K562 (cell line): ENCODE data around the gene MAST4. TPM values are rescaled to one million over a fixed set of nuclear protein-coding genes. Genes with fewer than 3 reads are reported as not detected.

Experiments used
- ATAC-seq: fragments of 200-7000 bp; cut with Tn5 transposase; 3 replicates; pipeline ENCODE4 v1.9.1; 2020; ENCODE audit warnings: moderate library complexity
- BruUV-seq: library from RNA; stranded (reverse); fragments of 400-500 nt; replicated peaks from 2 replicates; lab custom pipeline; 2021; lab: Mats Ljungman, UMichigan
- CTCF ChIA-PET: fragments of 300-600 bp; formaldehyde crosslinking; extraction: SDS; loops from one replicate; lab custom pipeline; 2021; ENCODE audit warnings: low intra/inter-chr PET ratio; lab: Yijun Ruan, JAX
- POLR2A ChIA-PET: fragments of 300-600, 350-650 bp; sonication (Branson Sonifier 250); formaldehyde crosslinking; extraction: SDS; loops from one replicate; lab custom pipeline; 2021; ENCODE audit warnings: antibody characterized with exemption, inconsistent platforms; lab: Yijun Ruan, JAX
- DNase-seq, 4 experiments: peaks; one replicate each; pipeline versions ENCODE4 v3.0.0 to v3.0.0-alpha.2; 2011 to 2018; ENCODE audit warnings: low spot score in 3 of 4, mixed read lengths in 3 of 4; ENCODE audit errors: extremely low read depth in 1 of 4
- FAIRE-seq: peaks from 2 replicates; lab custom pipeline; 2011; peaks lifted over from hg19 to GRCh38; lab: Jason Lieb, UNC
- H2AFZ ChIP-seq: 2 replicates; pipeline ENCODE4 v1.6.0; 2011; ENCODE audit warnings: low read depth, low read length, control low read depth, inconsistent platforms
- H3K27ac ChIP-seq: fragments of 200-600 bp; 3 replicates; pipeline ENCODE4 v1.8.0; 2011; ENCODE audit warnings: low read depth, mild to moderate bottlenecking, control low read depth, inconsistent platforms, low read length, moderate library complexity, mixed read lengths; ENCODE audit errors: extremely low read depth
- H3K27me3 ChIP-seq, 2 experiments: fragments of 300-600 bp in 1 of 2; 2 replicates in 1 of 2; 3 replicates in 1 of 2; pipeline versions ENCODE4 v1.6.0 to v1.8.0; 2011; ENCODE audit warnings: inconsistent platforms in 2 of 2, low read length in 2 of 2, mild to moderate bottlenecking in 1 of 2, mixed read lengths in 1 of 2, moderate library complexity in 1 of 2; ENCODE audit not compliant: control insufficient read depth in 2 of 2, insufficient read depth in 2 of 2
- H3K36me3 ChIP-seq: fragments of 300-600 bp; 3 replicates; pipeline ENCODE4 v1.8.0; 2011; ENCODE audit warnings: mild to moderate bottlenecking, low read length, inconsistent platforms; ENCODE audit not compliant: control insufficient read depth, insufficient read depth
- H3K4me1 ChIP-seq, 2 experiments: fragments of 200-600 bp in 1 of 2; replicated peaks in 1 of 2; 2 replicates in 1 of 2; 3 replicates in 1 of 2; pipeline versions ENCODE4 v1.5.1 to v1.8.0; 2011; ENCODE audit warnings: inconsistent platforms in 2 of 2, low read length in 2 of 2, mild to moderate bottlenecking in 1 of 2, mixed read lengths in 1 of 2, moderate library complexity in 1 of 2; ENCODE audit not compliant: control insufficient read depth in 2 of 2, insufficient read depth in 2 of 2
- H3K4me2 ChIP-seq: 2 replicates; pipeline ENCODE4 v1.6.1; 2011; ENCODE audit warnings: low read length, control low read depth, inconsistent platforms, mixed read lengths; ENCODE audit not compliant: insufficient read depth
- H3K4me3 ChIP-seq: fragments of 200-600 bp; sonication (generic), shearing (Covaris generic); 2 replicates; pipeline ENCODE4 v1.5.1; 2016; ENCODE audit warnings: control low read depth, inconsistent platforms
- H3K79me2 ChIP-seq: fragments of 200-600 bp; 3 replicates; pipeline ENCODE4 v1.8.0; 2011; ENCODE audit warnings: low read length, inconsistent platforms; ENCODE audit not compliant: control insufficient read depth, insufficient read depth
- H3K9ac ChIP-seq, 2 experiments: 2 replicates each; pipeline versions ENCODE4 v1.6.0 to v1.6.1; 2011; ENCODE audit warnings: low read depth in 2 of 2, low read length in 2 of 2, control low read depth in 1 of 2, inconsistent platforms in 1 of 2, mild to moderate bottlenecking in 1 of 2, mixed read lengths in 1 of 2; ENCODE audit not compliant: insufficient read depth in 1 of 2
- H3K9me1 ChIP-seq: one replicate; pipeline ENCODE4 v1.6.0; 2011; ENCODE audit warnings: inconsistent platforms, mild to moderate bottlenecking, low read length, moderate library complexity; ENCODE audit not compliant: control insufficient read depth, insufficient read depth
- H3K9me3 ChIP-seq: replicated peaks from 2 replicates; pipeline ENCODE4 v1.5.1; 2011; ENCODE audit warnings: low read depth, low read length, inconsistent platforms; ENCODE audit not compliant: control insufficient read depth, insufficient read depth
- H4K20me1 ChIP-seq: replicated peaks from 2 replicates; pipeline ENCODE4 v1.6.1; 2011; ENCODE audit warnings: low read length, inconsistent platforms, mixed read lengths; ENCODE audit not compliant: control insufficient read depth, insufficient read depth
- CCNT2 ChIP-seq: IDR thresholded peaks from 2 replicates; pipeline ENCODE4 v1.6.1; 2011; ENCODE audit warnings: borderline replicate concordance, low read depth, mild to moderate bottlenecking, moderate library complexity, mixed read lengths, low read length; ENCODE audit not compliant: insufficient read length; ENCODE audit errors: extremely low read depth
- DIDO1 ChIP-seq: fragments of 450-650 bp; IDR thresholded peaks from 2 replicates; pipeline ENCODE4 v1.6.1; 2016; ENCODE audit warnings: low read depth, missing biosample characterization, missing genetic modification characterization
- HCFC1 ChIP-seq: IDR thresholded peaks from 2 replicates; pipeline ENCODE4 v1.6.1; 2012; ENCODE audit warnings: low read depth, low read length, improper control_type of control experiment
- KAT7 ChIP-seq: sonication (generic); formaldehyde crosslinking; IDR thresholded peaks from 2 replicates; pipeline ENCODE4 v1.8.0; 2022; ENCODE audit warnings: missing genetic modification reagents, mild to moderate bottlenecking, borderline replicate concordance
- MNT ChIP-seq, 2 experiments: fragments of 450-650 bp; conservative IDR thresholded peaks; 2 replicates each; pipeline ENCODE4 v1.6.1; 2017; ENCODE audit warnings: mild to moderate bottlenecking in 2 of 2, moderate library complexity in 2 of 2
- NR2F6 ChIP-seq: fragments of 450-650 bp; formaldehyde crosslinking; IDR thresholded peaks from 2 replicates; pipeline ENCODE4 v1.4.0; 2020; ENCODE audit warnings: mild to moderate bottlenecking
- POLR2H ChIP-seq: IDR thresholded peaks from 2 replicates; pipeline ENCODE4 v1.6.1; 2016; ENCODE audit warnings: missing genetic modification characterization, low read depth, mild to moderate bottlenecking, control low read depth, missing compliant biosample characterization, moderate library complexity
- RFX1 ChIP-seq: fragments of 450-650 bp; IDR thresholded peaks from 2 replicates; pipeline ENCODE4 v1.6.1; 2016; ENCODE audit warnings: mild to moderate bottlenecking, moderate library complexity
- SNAPC5 ChIP-seq: fragments of 250-450 bp; sonication (Bioruptor Pico); IDR thresholded peaks from 2 replicates; pipeline ENCODE4 v1.8.0; 2021; ENCODE audit warnings: moderate library complexity, mild to moderate bottlenecking, inconsistent platforms
- TARDBP ChIP-seq: fragments of 450-650 bp; IDR thresholded peaks from 2 replicates; pipeline ENCODE4 v1.6.1; 2016
- ZKSCAN3 ChIP-seq: fragments of 250-450 bp; sonication (Bioruptor Pico); IDR thresholded peaks from 2 replicates; pipeline ENCODE4 v1.4.0; 2020
- whole genome bisulfite sequencing: fragments of 100-300 bp; shearing (Covaris generic); methylation state at CpG from one replicate; pipeline ENCODE4 v1.1.6; 2016; ENCODE audit warnings: low coverage, mixed read lengths; ENCODE audit not compliant: insufficient coverage; ENCODE audit errors: missing lambda C conversion rate; 5-methylcytosine and 5-hydroxymethylcytosine counted together
- in situ Hi-C: fragments of 300-500 bp; cut with MboI; formaldehyde crosslinking; loops from 4 replicates; pipeline ENCODE4 v1.15.0; 2018; ENCODE audit warnings: inconsistent platforms, mixed read lengths
- intact Hi-C: fragments of 100-400 bp; cut with micrococcal nuclease; formaldehyde crosslinking; loops from 2 replicates; pipeline ENCODE4 v1.14.2; 2022
- polyA plus RNA-seq, 8 experiments: library from polyadenylated mRNA; depleted of rRNA in 4 of 8; stranded (reverse) in 5 of 8; unstranded in 3 of 8; fragments of >200 nt; fragmentation: Nextera tagmentation in 2 of 8; fragmentation: Illumina TruSeq in 1 of 8; extraction: Ambion mirVana in 2 of 8; extraction: Trizol in 1 of 8; gene quantifications; 2 replicates each; pipeline versions ENCODE4 v1.2.1 to v1.2.3, GENCODE V29; 2011 to 2014; ENCODE audit warnings: inconsistent platforms in 1 of 8, missing spikeins in 1 of 8
- total RNA-seq, 7 experiments: library from RNA; depleted of rRNA in 6 of 7; stranded (reverse); fragments of >200 nt in 6 of 7; fragmentation: Illumina TruSeq in 2 of 7; extraction: Trizol in 2 of 7; gene quantifications; 2 replicates each; pipeline versions ENCODE4 v1.2.1 to v1.2.3, GENCODE V29; 2011 to 2021; ENCODE audit warnings: low replicate concordance in 1 of 7

Gene MAST4
- total and polyA plus RNA-seq, 9 of the 15 experiments (the other 6 are each of a cell fraction or from before 2014, with no cell fraction given), result 0.88 to 10.1 (median 5.2) TPM

GRCh38 chr5:66859526-66859925 is 263.3 kb downstream of the MAST4 start:
- H3K27ac ChIP-seq, result no peak overlapping the region
- FAIRE-seq (no peak), DNase-seq (no peak), ATAC-seq (no peak)
- peaks cover 0 to 3% of the 10 kb centered on the region in 2 experiments; a peak in 1 of 5 replicates for H3K27me3 ChIP-seq
- no TSS peak for BruUV-seq
- TF ChIP-seq TARDBP, result no peak
- TF ChIP-seq HCFC1, result no peak
- TF ChIP-seq MNT (conservative IDR thresholded peaks at IDR 0.05), result no peak
- TF ChIP-seq DIDO1 (tag), result no peak
- TF ChIP-seq ZKSCAN3 (CRISPR knock-in tag), result no peak
- TF ChIP-seq RFX1, result no peak
- TF ChIP-seq POLR2H, result no peak
- TF ChIP-seq CCNT2, result no peak
- TF ChIP-seq SNAPC5 (CRISPR knock-in tag), result no peak
- TF ChIP-seq NR2F6 (CRISPR knock-in tag), result no peak
- TF ChIP-seq KAT7 (CRISPR knock-in tag), result no peak
- no peaks in the 10 kb centered on the region for H3K79me2 ChIP-seq
- POLR2A ChIA-PET, result interaction anchor here (1.0 kb wide), 1 partner anchor 10 kb away, joined by 3 read pairs; no protein-coding TSS in a partner anchor
- WGBS, result 0% methylated on average over 2 of the region's 2 CpGs
- no peaks in the 10 kb centered on the region for H3K36me3 ChIP-seq
- CTCF ChIA-PET, result no interaction called here
- no peaks in the 10 kb centered on the region for H4K20me1 ChIP-seq
- intact Hi-C loops (no loop called here), in situ Hi-C loops (no loop called here)
- H3K9ac ChIP-seq, result no peak overlapping the region
- no peak overlapping the region for H3K4me2 ChIP-seq
- H3K4me1 ChIP-seq, result no peaks in the 10 kb centered on the region
- H3K9me1 ChIP-seq, result no peaks in the 10 kb centered on the region
- H3K9me3 ChIP-seq, result no peaks in the 10 kb centered on the region
- H3K4me3 ChIP-seq, result no peak overlapping the region
- no peak overlapping the region for H2AFZ ChIP-seq
